Spleen (tissue), 7 donors: ENCODE results near the gene SUPT3H.

Source experiments
- POLR2A ChIP-seq, 3 donors: fragments of 450-650 bp; IDR thresholded peaks; one replicate each; pipeline ENCODE4 v1.5.1; 2017; ENCODE audit warnings: antibody characterized with exemption in 3 of 3, mild to moderate bottlenecking in 1 of 3
- POLR2AphosphoS5 ChIP-seq, 3 donors: sonication (generic); formaldehyde crosslinking; IDR thresholded peaks; one replicate each; pipeline ENCODE4 v1.5.1; 2017; ENCODE audit warnings: antibody characterized with exemption in 3 of 3
- TF ChIP-seq, protein P1 (sequence below), 11 experiments: fragments of 200-600 bp in 7 of 11; fragments of 450-650 bp in 4 of 11; sonication (generic) in 4 of 11; IDR thresholded peaks in 8 of 11; conservative IDR thresholded peaks in 3 of 11; 1 replicate in 7 of 11; 2 replicates in 4 of 11; pipeline versions ENCODE4 v1.4.0 to v1.8.0; 2016 to 2021; ENCODE audit warnings: antibody characterized with exemption in 11 of 11, inconsistent platforms in 4 of 11, mild to moderate bottlenecking in 1 of 11
- donor health status: DM: no; HTN: no; CAD: no; lungs with moderate emphysema.
- donor health status: DM: no; HTN: no; CAD: no.
- donor health status: DM: no; HTN: no; CAD: no.

DNA sequence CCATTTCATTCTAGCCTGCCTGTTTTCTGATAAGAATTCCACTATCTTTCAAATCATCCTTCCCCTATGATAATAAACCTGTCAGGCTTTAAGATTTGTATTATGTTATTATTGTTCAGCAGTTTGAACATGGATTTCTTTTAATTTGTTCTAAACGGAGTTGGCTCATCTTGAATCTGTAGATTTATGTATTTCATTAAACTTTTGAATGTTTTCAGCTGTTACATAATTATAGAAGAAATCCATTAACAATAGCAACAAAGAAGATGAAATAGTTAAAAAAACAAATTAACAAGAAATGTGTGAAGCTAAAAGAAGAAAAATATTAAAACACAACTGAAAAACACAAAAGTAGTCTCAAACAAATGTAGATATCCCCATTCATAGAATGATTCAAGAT is 273.3 kb downstream of the SUPT3H start:
- TF ChIP-seq, protein P1, sequence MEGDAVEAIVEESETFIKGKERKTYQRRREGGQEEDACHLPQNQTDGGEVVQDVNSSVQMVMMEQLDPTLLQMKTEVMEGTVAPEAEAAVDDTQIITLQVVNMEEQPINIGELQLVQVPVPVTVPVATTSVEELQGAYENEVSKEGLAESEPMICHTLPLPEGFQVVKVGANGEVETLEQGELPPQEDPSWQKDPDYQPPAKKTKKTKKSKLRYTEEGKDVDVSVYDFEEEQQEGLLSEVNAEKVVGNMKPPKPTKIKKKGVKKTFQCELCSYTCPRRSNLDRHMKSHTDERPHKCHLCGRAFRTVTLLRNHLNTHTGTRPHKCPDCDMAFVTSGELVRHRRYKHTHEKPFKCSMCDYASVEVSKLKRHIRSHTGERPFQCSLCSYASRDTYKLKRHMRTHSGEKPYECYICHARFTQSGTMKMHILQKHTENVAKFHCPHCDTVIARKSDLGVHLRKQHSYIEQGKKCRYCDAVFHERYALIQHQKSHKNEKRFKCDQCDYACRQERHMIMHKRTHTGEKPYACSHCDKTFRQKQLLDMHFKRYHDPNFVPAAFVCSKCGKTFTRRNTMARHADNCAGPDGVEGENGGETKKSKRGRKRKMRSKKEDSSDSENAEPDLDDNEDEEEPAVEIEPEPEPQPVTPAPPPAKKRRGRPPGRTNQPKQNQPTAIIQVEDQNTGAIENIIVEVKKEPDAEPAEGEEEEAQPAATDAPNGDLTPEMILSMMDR (IDR thresholded peaks at IDR 0.05 in 8 of 11, conservative IDR thresholded peaks at IDR 0.05 in 3 of 11) = no peak
- TF ChIP-seq POLR2A (IDR thresholded peaks at IDR 0.05) (no peak), POLR2AphosphoS5 (IDR thresholded peaks at IDR 0.05) (no peak)
